KBM-7 (cell line): Measurements from ENCODE around the gene SYT17.

ENCODE experiments used
- DNase-seq: peaks from one replicate; pipeline ENCODE4 v3.0.0-alpha.2; 2015
- in situ Hi-C: fragments of 300-500 bp; cut with MboI; formaldehyde crosslinking; loops from 2 replicates; pipeline ENCODE4 v1.14.3; 2020; ENCODE audit warnings: low sequenced_read_pairs, low pct_unique_long_range_greater_than_20kb, mixed read lengths

SYT17 gene

DNA sequence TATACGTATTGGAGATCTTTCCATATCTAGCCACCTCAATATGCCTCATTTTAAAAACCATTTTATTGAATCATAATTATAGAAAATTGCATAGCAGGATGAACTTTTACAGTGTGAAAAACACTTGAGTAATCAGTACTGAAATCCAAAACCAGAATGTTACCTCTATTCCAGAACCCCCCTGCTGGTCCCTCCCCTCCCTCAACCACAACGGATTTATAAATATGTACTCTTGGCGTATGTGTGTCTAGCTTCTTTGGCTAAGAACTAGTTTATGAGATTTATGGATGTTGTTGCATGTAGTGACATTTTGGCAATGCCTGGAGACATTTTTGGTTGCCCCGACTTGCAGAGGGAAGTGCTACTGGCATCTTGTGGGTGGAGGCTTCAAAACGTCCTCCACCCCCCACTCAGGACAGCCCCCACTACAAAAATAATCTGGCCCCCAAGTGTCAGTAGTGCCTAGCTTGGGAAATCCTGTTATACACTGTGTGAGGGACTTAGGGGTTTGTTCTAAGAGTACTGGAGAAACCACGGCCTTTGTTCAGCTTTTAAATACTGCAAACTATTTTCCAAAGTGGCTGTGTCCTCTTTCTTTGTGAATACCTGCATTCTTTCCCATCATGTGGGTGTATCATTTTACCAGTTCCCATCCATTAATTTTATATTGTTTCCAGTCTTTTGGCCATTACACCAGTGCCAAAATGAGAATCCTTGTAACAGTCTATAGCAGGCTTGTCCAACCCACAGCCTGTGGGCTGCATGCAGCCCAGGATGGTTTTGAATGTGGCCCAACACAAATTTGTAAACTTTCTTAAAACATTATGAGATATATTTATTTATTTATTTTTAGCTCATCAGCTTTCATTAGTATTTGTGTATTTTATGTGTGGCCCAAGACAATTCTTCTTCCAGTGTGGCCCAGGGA lies 30.6 kb upstream of the SYT17 start:
- in situ Hi-C loops = no loop called here
- no peak for DNase-seq

GRCh38 chr16:19138601-19139000 lies 29.4 kb upstream of the SYT17 start:
- DNase-seq = peak; percentile 61
- in situ Hi-C loops = no loop called here

GRCh38 chr16:19139436-19140091 lies 28.5 kb upstream of the SYT17 start:
- no peak for DNase-seq
- in situ Hi-C loops = no loop called here

- no peak for DNase-seq
These were observed 27.6 kb upstream of the SYT17 start for GRCh38 chr16:19140396-19140795.

DNA sequence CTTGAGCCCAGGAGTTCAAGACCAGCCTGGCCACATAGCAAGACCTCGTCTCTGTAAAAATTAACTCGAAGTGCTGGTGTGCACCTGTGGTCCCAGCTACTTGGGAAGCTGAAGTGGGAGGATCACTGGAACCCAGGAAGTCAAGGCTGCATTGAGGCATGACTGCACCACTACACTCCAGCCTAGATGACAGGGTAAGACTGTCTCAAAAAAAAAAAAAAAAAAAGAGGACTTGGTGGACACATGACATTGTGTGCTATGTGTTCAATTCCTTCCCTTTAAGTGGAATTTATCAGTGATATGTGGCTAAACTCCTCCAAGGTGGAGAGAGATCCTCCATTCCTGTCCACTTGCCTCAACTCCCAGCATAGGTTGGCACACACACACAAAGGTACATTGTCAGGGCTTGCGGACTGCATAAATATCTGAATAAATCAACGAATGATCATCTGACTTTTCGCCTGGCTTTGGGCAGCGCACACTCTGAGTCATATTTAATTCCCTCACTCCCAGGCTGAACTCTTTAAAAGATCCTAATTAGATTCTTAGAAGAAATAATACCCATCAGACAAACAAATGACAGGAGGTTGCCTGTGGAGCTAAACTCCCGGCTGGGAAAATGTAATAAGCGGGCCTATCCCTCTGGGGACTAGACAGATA lies 25.0 kb upstream of the SYT17 start:
- DNase-seq = no peak
- in situ Hi-C loops = no loop called here

More at GRCh38 chr16:19140396-19140795, 27.6 kb upstream of the SYT17 start:
- in situ Hi-C loops = no loop called here

- in situ Hi-C loops = no loop called here
- DNase-seq = no peak
These were observed 24.5 kb upstream of the SYT17 start for GRCh38 chr16:19143599-19143956.

DNA sequence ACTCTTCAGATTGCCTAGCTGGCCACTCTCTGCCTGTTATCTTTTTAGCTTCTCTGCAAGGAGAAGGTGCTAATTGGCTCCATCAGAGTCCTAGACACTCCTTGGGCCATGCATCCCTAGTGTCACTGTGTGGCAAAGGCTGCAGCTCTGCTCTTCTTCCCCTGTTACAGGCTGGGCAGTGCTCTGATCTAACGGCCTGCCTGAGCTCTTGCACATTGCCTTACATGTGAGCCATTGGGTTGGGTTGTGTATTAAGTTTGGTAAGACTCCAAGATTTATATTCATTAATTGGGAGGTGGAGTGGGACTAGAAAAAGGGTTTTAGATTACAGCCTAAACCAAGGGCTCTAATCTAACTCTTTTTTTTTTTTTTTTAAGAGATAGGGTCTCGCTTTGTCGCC lies 23.0 kb upstream of the SYT17 start:
- in situ Hi-C loops = no loop called here
- DNase-seq = no peak

- no peak for DNase-seq
- in situ Hi-C loops = no loop called here
These were observed 20.9 kb upstream of the SYT17 start for GRCh38 chr16:19147126-19147525.

DNA sequence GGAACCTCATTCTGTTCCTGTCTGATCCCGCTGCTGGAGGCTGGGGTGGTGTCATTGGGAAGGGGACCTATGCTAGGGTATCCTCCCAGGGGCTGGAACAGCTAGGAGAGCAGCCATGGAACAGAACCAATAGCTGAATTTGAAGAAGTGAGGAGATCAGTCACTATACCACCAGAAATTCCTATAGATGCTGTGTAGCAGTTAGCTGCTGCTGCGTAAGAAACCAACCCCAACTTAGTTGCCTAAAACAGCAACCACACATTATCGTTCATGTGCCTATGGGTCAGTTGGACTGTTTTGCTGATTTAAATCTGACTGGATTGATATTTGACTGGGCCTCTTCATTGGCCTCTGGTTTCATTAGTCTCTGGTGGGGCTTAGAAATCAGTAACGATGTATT lies 20.4 kb upstream of the SYT17 start:
- in situ Hi-C loops = no loop called here
- DNase-seq = no peak

- DNase-seq = no peak
- in situ Hi-C loops = no loop called here
These were observed 19.9 kb upstream of the SYT17 start for GRCh38 chr16:19148189-19148588.

- no peak for DNase-seq
- in situ Hi-C loops = no loop called here
These were observed 16.7 kb upstream of the SYT17 start for GRCh38 chr16:19151310-19151709.

DNA sequence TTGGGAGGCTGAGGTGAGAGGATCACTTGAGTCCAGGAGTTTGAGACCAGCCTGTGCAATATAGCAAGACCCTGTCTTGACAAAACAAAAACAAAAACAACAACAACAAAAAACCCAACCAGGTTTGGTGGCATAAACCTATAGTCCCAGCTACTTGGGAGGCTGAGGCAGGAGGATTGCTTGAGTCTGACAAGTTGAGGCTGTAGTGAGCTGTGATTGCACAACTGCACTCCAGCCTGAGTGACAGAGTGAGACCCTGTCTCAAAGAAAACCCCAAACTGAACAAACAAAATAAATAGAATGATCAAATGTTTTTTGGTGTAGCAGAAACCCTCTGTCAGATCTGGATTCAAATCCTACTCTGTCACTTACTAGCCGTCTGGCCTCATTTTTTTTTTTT lies 16.0 kb upstream of the SYT17 start:
- in situ Hi-C loops = no loop called here

DNA sequence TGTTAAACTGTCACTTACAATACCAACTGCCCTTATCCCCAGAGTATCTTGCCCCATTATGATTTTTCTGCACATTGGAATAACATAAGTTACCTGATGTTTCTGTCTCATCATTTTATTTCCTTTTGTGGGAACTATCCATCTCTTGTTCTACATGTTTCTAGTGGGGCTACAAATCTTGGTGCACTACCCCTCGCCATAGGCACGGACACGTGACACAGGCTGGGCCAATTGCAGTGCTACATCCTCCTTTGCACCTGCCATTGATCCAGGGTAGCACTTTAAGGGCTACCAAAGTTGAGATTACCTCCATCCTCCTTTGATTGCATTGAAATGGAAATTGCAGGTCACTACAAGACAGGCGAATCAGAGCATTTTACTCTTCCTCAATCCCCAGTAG lies 14.2 kb upstream of the SYT17 start:
- in situ Hi-C loops = no loop called here

More for the DNA sequence above, 16.0 kb upstream of the SYT17 start:
- DNase-seq = no peak

GRCh38 chr16:19162085-19162484 lies 6.0 kb upstream of the SYT17 start:
- no peak for DNase-seq
- in situ Hi-C loops = no loop called here

More for the DNA sequence above, 14.2 kb upstream of the SYT17 start:
- no peak for DNase-seq

DNA sequence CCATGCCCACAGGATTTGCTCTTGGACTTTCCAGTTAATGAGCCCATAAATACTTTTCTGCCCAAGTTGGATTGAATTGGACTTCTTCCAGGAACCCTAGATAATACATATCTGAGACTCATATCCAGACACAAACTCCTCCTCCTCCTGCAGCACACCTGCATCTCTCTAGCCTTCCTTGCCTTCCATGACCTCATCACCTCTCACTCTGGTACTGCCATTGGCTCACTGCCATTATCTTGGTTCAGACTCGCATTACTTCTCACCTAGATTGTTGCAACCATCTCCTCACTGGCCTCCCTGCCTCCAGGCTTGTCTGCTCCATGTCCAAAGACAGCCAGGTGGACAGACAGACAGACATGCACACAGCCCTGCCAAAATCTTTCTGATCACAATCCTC lies 4.8 kb upstream of the SYT17 start:
- DNase-seq = no peak
- in situ Hi-C loops = no loop called here

DNA sequence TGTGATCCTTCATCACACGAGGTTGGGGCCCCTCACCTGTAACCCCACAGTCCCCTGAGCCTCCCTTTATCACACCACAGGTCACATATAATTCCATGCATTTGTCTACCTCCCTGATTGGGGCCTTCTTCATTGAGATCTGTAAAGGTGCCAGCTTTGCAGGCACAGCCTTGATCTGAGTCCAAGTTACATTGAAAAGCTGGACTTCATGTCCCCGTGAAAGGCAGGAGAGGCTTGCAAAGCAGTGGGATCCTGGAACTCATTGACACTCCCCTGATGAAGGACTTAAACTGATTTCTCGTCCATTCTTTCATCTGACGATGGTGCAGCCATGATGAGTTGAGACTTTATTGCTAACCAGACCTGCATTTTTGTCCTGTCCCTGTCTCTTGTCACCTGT lies 3.8 kb upstream of the SYT17 start:
- in situ Hi-C loops = no loop called here

GRCh38 chr16:19165101-19165500 lies 2.9 kb upstream of the SYT17 start:
- no peak for DNase-seq
- in situ Hi-C loops = no loop called here

More for the DNA sequence above, 3.8 kb upstream of the SYT17 start:
- no peak for DNase-seq

DNA sequence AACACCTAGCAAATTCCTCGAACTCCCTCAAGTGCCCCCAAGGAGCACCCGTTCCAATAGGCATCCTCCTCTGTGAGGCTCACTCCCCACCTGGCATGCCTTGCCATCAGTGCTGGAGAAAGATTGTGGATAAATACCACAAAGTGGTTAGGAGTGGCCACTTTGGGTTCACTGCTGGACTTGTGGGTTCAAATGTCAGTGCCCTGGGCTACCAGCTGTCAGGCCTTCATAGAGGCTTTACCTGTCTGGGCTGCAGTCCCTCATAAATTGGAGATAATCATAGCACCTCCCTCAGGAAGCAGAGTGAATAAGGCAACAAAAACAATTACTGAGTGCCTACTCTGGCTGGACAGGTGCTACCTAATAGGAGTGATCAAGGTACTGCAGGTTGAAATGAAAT lies 1.5 kb upstream of the SYT17 start:
- in situ Hi-C loops = no loop called here
- no peak for DNase-seq

GRCh38 chr16:19168371-19169081 lies 486 bp downstream of the SYT17 start:
- in situ Hi-C loops = no loop called here
- DNase-seq = peak; percentile 8
